GM18868 (cell line): ENCODE measurements around the gene MCAM.
A peak's percentile ranks its signal among the peaks of the same experiment; 100 is the strongest.

Source experiments
- ATAC-seq: cut with Tn5 transposase; IDR thresholded peaks from one replicate; pipeline ENCODE4 v1.9.1; 2021; ENCODE audit warnings: mild to moderate bottlenecking, moderate library complexity; ENCODE audit not compliant: unreplicated experiment

MCAM gene

GRCh38 chr11:119316729-119317591 is at the start of gene MCAM:
MCAM (minus strand) TSS chr11:119317130; CDS start chr11:119317101, 29 bp downstream.
- no peak for ATAC-seq

- no peak for ATAC-seq
Observed at GRCh38 chr11:119365071-119365591, 48.2 kb upstream of the MCAM start.

- ATAC-seq = no peak
Observed at GRCh38 chr11:119363851-119364590, 47.1 kb upstream of the MCAM start.

- ATAC-seq = no peak
Observed at GRCh38 chr11:119363081-119363850, 46.3 kb upstream of the MCAM start.

- no peak for ATAC-seq
Observed at GRCh38 chr11:119362741-119363080, 45.8 kb upstream of the MCAM start.

- no peak for ATAC-seq
Observed at GRCh38 chr11:119361941-119362725, 45.2 kb upstream of the MCAM start.

- ATAC-seq = no peak
Observed at GRCh38 chr11:119361056-119361787, 44.3 kb upstream of the MCAM start.

GRCh38 chr11:119359365-119360214 is 42.7 kb upstream of the MCAM start:
- ATAC-seq = no peak

GRCh38 chr11:119357074-119357473 is 40.1 kb upstream of the MCAM start:
- no peak for ATAC-seq

GRCh38 chr11:119356349-119357031 is 39.6 kb upstream of the MCAM start:
- peak; percentile 63 for ATAC-seq

GRCh38 chr11:119355091-119355843 is 38.3 kb upstream of the MCAM start:
- ATAC-seq = no peak

GRCh38 chr11:119352857-119353260 is 35.9 kb upstream of the MCAM start:
- ATAC-seq = no peak

- ATAC-seq = no peak
Observed at GRCh38 chr11:119351232-119351631, 34.3 kb upstream of the MCAM start.

- no peak for ATAC-seq
Observed at GRCh38 chr11:119350302-119350701, 33.4 kb upstream of the MCAM start.

- no peak for ATAC-seq
Observed at GRCh38 chr11:119347940-119348605, 31.1 kb upstream of the MCAM start.

- no peak for ATAC-seq
Observed at GRCh38 chr11:119347242-119347641, 30.3 kb upstream of the MCAM start.

- no peak for ATAC-seq
Observed at GRCh38 chr11:119346605-119347004, 29.7 kb upstream of the MCAM start, which contains the start of gene MFRP. MFRP (minus strand) TSS chr11:119346705; CDS start chr11:119346513, 192 bp downstream.
